SK-N-MC (cell line): ENCODE data around the gene PAK1.

ENCODE experiments used
- DNase-seq: peaks from one replicate; pipeline ENCODE4 v3.0.0-alpha.2; 2011; ENCODE audit warnings: low read depth, low spot score
- H3K27ac ChIP-seq: fragments of 200-600 bp; sonication (generic); 2 replicates; pipeline ENCODE4 v1.5.1; 2016; ENCODE audit warnings: mixed run types
- H3K36me3 ChIP-seq: fragments of 200-600 bp; sonication (generic); 2 replicates; pipeline ENCODE4 v1.6.1; 2017; ENCODE audit warnings: antibody characterized with exemption, low read length, mixed read lengths; ENCODE audit not compliant: insufficient read depth
- H3K4me3 ChIP-seq: fragments of 200-600 bp; sonication (generic); 2 replicates; pipeline ENCODE4 v1.5.1; 2016
- H3K9ac ChIP-seq: fragments of 200-600 bp; sonication (generic); 2 replicates; pipeline ENCODE4 v1.8.0; 2017; ENCODE audit warnings: mixed run types, mixed read lengths; ENCODE audit not compliant: insufficient read length
- H3K9me3 ChIP-seq: fragments of 200-600 bp; sonication (generic); 2 replicates; pipeline ENCODE4 v1.6.1; 2017; ENCODE audit warnings: low read depth, mild to moderate bottlenecking, antibody characterized with exemption, low read length, moderate library complexity, mixed read lengths
- EZH2 ChIP-seq: fragments of 200-600 bp; sonication (generic); IDR thresholded peaks from one replicate; pipeline ENCODE4 v1.6.1; 2017; ENCODE audit warnings: antibody characterized with exemption
- FOXP2 ChIP-seq: optimal IDR thresholded peaks from 2 replicates; pipeline ENCODE3; 2011; ENCODE audit warnings: mild to moderate bottlenecking, moderate library complexity; ENCODE audit not compliant: insufficient read depth; ENCODE audit errors: extremely low read length, control extremely low read depth
- POLR2AphosphoS5 ChIP-seq: IDR thresholded peaks from 2 replicates; pipeline ENCODE4 v1.6.1; 2012; ENCODE audit warnings: mild to moderate bottlenecking, low read depth, low read length, borderline replicate concordance

The PAK1 gene

DNA sequence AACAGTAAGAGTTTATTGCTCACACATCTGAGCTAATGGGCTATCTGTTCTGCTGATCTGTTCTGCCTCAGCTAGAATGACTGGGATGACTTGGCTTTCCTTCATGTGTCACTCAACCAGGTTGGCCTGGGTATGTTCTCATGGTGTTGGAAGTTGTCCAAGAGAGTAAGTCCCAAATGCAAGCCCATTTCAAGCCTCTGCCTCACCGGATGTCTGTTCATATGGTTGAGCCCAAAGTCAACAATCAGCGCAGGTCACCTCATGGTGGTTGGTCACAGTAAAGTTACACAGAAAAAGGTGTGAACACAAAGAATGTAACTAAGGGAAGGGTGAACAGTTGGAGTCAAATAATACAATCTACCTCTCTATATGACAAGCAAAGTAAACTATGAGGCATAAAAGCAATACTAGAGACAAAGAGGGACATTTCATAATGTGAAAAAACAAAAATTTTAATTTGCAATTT is 174.3 kb downstream of the PAK1 start:
- Histone ChIP-seq H3K27ac (no peak overlapping the region), H3K4me3 (no peak overlapping the region), H3K9ac (no peak overlapping the region), H3K36me3 (no peaks in the 10 kb centered on the region), H3K9me3 (no peaks in the 10 kb centered on the region)
- DNase-seq, result no peak
- TF ChIP-seq FOXP2, result no peak
- no peak for TF ChIP-seq POLR2AphosphoS5
- no peak for TF ChIP-seq EZH2

DNA sequence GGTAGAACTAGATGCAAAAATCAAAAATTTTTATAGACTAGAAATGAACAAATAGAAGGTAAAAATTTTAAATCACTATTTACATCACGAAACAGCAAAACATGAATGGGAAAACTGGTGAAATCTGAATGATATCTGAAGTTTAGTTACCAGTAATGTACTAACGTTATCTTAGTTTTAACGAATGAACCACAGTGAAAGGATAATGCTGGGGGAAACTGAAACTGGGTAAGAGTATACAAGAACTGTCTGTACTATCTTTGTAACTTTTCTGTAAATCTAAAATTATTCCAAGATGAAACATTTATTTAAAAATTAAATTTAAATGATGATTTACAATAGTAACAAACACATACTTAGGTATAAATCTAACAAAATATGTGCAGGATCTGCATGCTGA is 179.9 kb downstream of the PAK1 start:
- H3K9me3 ChIP-seq, result no peaks in the 10 kb centered on the region
- H3K4me3 ChIP-seq, result no peak overlapping the region
- H3K36me3 ChIP-seq, result no peaks in the 10 kb centered on the region
- H3K27ac ChIP-seq, result no peak overlapping the region
- DNase-seq, result no peak
- no peak overlapping the region for H3K9ac ChIP-seq
- TF ChIP-seq EZH2 (no peak), FOXP2 (no peak), POLR2AphosphoS5 (no peak)

DNA sequence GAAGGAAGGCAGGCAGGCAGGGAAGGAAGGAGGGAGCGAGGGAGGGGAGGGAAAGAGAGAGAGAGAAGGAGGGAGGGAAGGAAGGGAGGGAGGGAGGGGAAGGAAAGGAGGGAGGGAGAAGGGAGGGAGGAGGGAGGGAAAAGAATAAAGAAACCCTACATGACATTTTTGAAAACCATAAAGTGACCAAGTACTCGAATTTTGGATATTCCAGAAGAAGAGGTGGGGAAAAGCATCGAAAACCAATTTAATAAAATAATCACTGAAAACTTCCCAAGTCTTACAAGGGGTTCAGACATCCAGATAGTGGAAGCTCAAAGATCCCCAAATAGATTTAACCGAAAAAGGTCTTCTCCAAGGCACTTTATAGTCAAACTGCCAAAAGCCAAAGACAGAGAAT is 184.2 kb downstream of the PAK1 start:
- TF ChIP-seq POLR2AphosphoS5 (no peak), FOXP2 (no peak), EZH2 (no peak)
- Histone ChIP-seq H3K4me3 (no peak overlapping the region), H3K9me3 (no peaks in the 10 kb centered on the region), H3K9ac (no peak overlapping the region), H3K27ac (no peak overlapping the region), H3K36me3 (no peaks in the 10 kb centered on the region)
- DNase-seq, result no peak

DNA sequence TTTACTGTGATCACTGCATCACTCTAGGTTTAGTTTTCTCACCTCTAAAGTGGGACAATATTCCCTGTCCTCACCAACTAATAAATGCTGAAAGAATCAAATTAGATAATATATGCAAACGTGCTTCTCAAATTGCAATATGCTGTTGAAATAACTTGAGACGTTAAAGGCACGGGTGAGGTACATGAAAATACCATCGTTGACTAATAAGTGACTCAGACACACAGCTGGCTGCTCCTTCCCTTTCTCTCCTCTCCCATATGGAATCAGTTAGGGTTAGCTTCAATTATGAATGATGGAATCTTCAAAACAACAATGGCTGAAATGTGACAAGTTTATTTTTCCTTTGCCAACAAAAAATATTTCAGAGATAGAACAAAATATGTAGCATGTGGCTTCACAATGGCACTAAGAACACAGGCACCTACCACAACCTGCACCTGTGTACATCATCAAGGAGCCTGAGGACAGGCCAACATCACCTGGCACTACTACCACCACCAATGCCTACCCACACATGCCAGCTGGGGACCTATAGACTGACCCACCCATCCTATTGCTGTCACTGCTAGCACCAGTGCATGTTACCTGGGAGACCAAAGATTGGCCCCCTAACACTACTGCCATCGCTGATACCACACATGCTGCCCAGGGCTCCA is 186.2 kb downstream of the PAK1 start:
- Histone ChIP-seq H3K27ac (no peak overlapping the region), H3K9me3 (no peaks in the 10 kb centered on the region), H3K4me3 (no peak overlapping the region), H3K9ac (no peak overlapping the region), H3K36me3 (no peaks in the 10 kb centered on the region)
- TF ChIP-seq FOXP2 (no peak), POLR2AphosphoS5 (no peak), EZH2 (no peak)
- no peak for DNase-seq

DNA sequence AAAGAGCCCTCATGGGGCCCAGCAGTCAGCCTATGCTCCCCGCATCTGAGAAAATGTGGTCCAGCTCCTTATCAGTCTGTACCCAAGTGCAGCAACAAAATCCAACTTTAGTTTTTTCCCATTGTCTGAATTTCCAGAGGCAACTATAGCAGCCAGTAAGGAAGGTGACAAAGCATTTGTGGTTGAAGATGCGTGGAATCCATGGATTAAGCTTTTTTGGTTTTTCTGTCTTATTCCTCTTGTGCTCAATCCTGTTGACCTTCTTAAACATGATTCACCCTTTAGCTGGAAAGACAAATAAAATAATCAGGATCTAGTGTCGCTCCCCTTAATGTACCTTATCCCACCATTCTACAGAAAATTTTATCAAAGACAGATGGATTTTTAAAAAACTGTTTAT is 186.8 kb downstream of the PAK1 start:
- H3K36me3 ChIP-seq, result no peaks in the 10 kb centered on the region
- no peak for TF ChIP-seq EZH2
- TF ChIP-seq POLR2AphosphoS5, result no peak
- TF ChIP-seq FOXP2, result no peak
- no peak overlapping the region for H3K27ac ChIP-seq
- no peak for DNase-seq
- H3K9me3 ChIP-seq, result no peaks in the 10 kb centered on the region
- H3K9ac ChIP-seq, result no peak overlapping the region
- H3K4me3 ChIP-seq, result no peak overlapping the region

DNA sequence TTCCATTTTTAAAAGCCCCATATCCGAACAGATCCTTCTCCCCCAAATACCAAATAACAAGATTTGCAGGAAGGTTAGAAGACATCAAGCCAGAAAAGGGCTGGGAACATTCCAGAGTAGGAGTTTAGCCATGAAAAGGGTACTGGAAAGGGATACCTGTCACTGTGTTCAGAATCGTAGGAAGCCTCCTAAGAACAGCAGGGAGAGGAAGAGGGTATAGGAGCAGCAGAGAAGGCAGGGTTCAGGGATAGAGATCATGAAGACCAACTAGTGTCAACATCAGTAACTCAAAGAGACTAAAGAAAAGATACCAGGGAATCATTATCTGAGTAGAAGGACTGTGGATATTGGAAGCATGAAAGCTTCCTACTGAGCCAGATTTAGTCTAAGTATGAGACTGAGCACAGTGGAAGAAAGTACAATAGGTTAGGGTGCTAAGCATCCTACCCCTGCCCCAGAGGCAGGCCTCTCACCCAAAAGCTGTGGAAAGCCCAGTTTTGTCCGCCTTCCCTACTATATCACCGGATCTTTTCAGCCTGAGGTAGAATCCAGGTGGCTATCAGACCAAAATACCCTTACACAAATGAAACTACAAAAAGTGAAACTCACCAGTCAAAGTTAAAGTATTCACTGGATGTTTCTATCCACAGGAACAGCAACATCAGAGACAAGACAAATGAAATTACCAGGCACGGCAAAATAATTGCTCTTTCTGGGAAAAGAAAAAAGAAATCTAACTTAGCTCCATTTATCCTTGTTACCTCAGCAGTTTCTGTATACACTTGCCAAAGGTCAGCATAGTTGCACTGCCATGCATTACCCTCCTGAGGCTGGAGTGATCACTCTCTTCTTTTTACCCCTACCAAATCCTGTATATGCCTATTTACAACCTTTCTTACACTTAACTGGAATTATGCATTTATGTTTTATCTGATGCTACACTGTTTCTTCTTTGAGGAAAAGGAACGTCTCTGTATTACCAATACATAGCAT is 189.1 kb downstream of the PAK1 start:
- DNase-seq, result no peak
- Histone ChIP-seq H3K9ac (no peak overlapping the region), H3K36me3 (no peaks in the 10 kb centered on the region), H3K9me3 (no peaks in the 10 kb centered on the region), H3K4me3 (no peak overlapping the region), H3K27ac (no peak overlapping the region)
- TF ChIP-seq EZH2, result no peak
- no peak for TF ChIP-seq FOXP2
- no peak for TF ChIP-seq POLR2AphosphoS5

DNA sequence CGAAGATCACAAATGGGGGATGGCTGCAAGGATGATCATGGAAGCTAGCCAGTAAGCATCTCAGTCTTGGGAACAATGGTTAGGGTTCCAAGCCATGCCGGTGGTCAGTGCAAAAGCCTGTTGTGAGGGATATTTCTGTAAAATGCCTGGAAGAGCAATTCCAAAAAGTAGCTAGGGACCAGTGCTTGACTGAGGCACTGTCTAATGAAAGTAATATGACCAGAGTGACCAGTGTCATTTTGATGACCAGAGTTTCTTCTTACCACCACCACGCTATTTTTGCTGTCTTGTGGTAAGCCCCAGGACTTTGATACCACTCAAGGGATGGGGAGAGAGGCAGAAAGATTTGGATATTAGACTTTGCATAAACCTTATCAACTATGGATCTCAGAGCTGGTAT is 190.8 kb downstream of the PAK1 start:
- H3K9ac ChIP-seq, result no peak overlapping the region
- TF ChIP-seq POLR2AphosphoS5, result no peak
- TF ChIP-seq EZH2, result no peak
- no peak for TF ChIP-seq FOXP2
- H3K9me3 ChIP-seq, result no peaks in the 10 kb centered on the region
- H3K4me3 ChIP-seq, result no peak overlapping the region
- no peak for DNase-seq
- no peak overlapping the region for H3K27ac ChIP-seq
- H3K36me3 ChIP-seq, result no peaks in the 10 kb centered on the region

DNA sequence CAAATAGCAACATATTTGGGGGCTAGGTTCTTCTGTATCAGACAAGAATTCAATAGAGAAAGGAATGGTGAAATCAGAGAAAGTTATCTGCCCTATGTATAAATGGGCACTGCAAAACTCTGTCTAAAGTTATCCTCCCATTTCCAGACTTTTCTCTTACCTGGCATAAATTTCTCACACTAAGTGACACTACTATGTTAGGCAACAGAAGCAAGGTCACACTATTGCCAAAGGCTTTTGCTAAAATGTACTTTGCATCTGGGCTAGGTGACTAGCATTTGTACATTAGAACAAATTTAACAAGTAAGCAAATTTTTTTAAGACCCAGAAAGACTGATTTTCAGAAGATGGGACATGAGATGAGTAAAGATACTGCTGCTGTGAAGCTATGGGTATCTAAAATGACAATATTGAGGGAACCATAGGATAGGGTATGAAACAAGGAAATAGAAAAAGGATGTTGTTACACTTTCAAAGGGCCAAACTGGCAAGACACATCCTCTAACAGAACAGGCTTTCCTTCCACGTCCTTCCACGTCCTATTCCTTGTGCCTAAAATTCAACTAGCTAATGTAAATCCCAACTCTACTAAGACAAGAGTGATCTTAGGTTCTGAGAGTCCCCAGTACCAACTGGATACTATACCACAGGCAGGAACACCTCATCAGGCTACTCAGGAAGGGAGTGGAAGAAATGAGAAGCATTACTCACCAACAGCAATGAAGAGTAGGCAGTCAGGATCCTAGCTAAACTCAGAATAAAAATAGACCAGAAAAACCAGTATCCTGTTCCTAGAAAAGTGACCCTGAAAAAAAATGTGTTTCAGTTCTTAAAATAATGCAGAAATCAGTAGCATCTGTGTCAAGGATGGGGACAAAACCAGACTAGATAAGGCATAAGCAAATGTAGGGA is 195.0 kb downstream of the PAK1 start:
- TF ChIP-seq POLR2AphosphoS5, result no peak
- TF ChIP-seq FOXP2, result no peak
- no peak for TF ChIP-seq EZH2
- DNase-seq, result no peak
- no peaks in the 10 kb centered on the region for H3K36me3 ChIP-seq
- H3K27ac ChIP-seq, result no peak overlapping the region
- no peak overlapping the region for H3K9ac ChIP-seq
- H3K4me3 ChIP-seq, result no peak overlapping the region
- no peaks in the 10 kb centered on the region for H3K9me3 ChIP-seq
